Sigmoid colon (tissue), 7 donors: ENCODE data around the gene DLGAP4. TPM values are rescaled to one million over a fixed set of nuclear protein-coding genes. Genes with fewer than 3 reads are reported as not detected.

Source experiments
- DNase-seq: peaks from one replicate; pipeline ENCODE4 v3.0.0-alpha.2; 2019
- H3K27ac ChIP-seq, 4 donors: fragments of 200-600 bp; sonication (generic); one replicate each; pipeline ENCODE4 v1.5.1; 2016 to 2019; ENCODE audit warnings: mild to moderate bottlenecking in 1 of 4
- H3K27me3 ChIP-seq, 3 donors: fragments of 200-600 bp; sonication (generic); one replicate each; pipeline ENCODE4 v1.5.1; 2019; ENCODE audit warnings: mild to moderate bottlenecking in 1 of 3
- H3K36me3 ChIP-seq, 4 donors: fragments of 200-600 bp; sonication (generic); one replicate each; pipeline ENCODE4 v1.5.1; 2016 to 2019
- H3K4me1 ChIP-seq, 4 donors: fragments of 200-600 bp; sonication (generic); one replicate each; pipeline ENCODE4 v1.5.1; 2017 to 2019
- H3K4me3 ChIP-seq, 4 donors: fragments of 200-600 bp; sonication (generic); one replicate each; pipeline ENCODE4 v1.5.1; 2017 to 2019; ENCODE audit warnings: mild to moderate bottlenecking in 2 of 4, moderate library complexity in 1 of 4
- H3K9me3 ChIP-seq, 4 donors: fragments of 200-600 bp in 3 of 4; sonication (generic) in 3 of 4; one replicate each; pipeline versions ENCODE4 v1.5.1 to v1.6.1; 2013 to 2019
- CTCF ChIP-seq, 4 experiments: fragments of 450-650 bp in 3 of 4; fragments of 200-600 bp in 1 of 4; IDR thresholded peaks; one replicate each; pipeline ENCODE4 v1.5.1; 2016 to 2019; ENCODE audit warnings: antibody characterized with exemption in 4 of 4, mild to moderate bottlenecking in 3 of 4, moderate library complexity in 2 of 4
- EP300 ChIP-seq, 4 donors: sonication (generic); formaldehyde crosslinking; IDR thresholded peaks; one replicate each; pipeline ENCODE4 v1.6.1; 2017; ENCODE audit warnings: antibody characterized with exemption in 4 of 4
- POLR2A ChIP-seq, 2 donors: fragments of 450-650 bp; IDR thresholded peaks; one replicate each; pipeline ENCODE4 v1.6.1; 2016; ENCODE audit warnings: antibody characterized with exemption in 2 of 2, mild to moderate bottlenecking in 2 of 2, moderate library complexity in 2 of 2
- POLR2AphosphoS5 ChIP-seq, 4 donors: sonication (generic); formaldehyde crosslinking; IDR thresholded peaks; one replicate each; pipeline ENCODE4 v1.6.1; 2017; ENCODE audit warnings: antibody characterized with exemption in 4 of 4
- WGBS, 2 donors: extraction: QIAGEN DNeasy Blood & Tissue Kit; methylation state at CpG; one replicate each; pipeline ENCODE4 v1.1.7; 2013; 5-methylcytosine and 5-hydroxymethylcytosine counted together
- intact Hi-C: fragments of 100-400 bp; cut with DNase I; formaldehyde crosslinking; loops from one replicate; pipeline ENCODE4 v1.15.1; 2023
- polyA plus RNA-seq, 3 donors: library from polyadenylated mRNA; stranded (reverse); fragments of 200-250 nt; gene quantifications; one replicate each; pipeline ENCODE4 v1.2.3, GENCODE V29; 2013
- total RNA-seq, 4 donors: library from RNA; depleted of rRNA; stranded (reverse); fragments of >200 nt; gene quantifications; one replicate each; pipeline ENCODE4 v1.1.0, GENCODE V29; 2016
- donor health status: healthy with polysubstance abuse.
- donor health status: Bipolar disorder and iron deficiency.
- donor health status: healthy.

DLGAP4 gene
- total and polyA plus RNA-seq, 7 donors: 21.0 to 60.7 (median 36.9) TPM

GRCh38 chr20:36362261-36362660 lies 56.1 kb downstream of the DLGAP4 start:
- DNase-seq: no peak
- TF ChIP-seq EP300 (IDR thresholded peaks at IDR 0.05) (no peak), POLR2AphosphoS5 (IDR thresholded peaks at IDR 0.05) (no peak), CTCF (IDR thresholded peaks at IDR 0.05) (no peak), POLR2A (IDR thresholded peaks at IDR 0.05) (no peak)
- Histone ChIP-seq H3K4me3 (no peak overlapping the region), H3K9me3 (no peaks in the 10 kb centered on the region), H3K4me1 (no peaks in the 10 kb centered on the region), H3K27ac (no peak overlapping the region), H3K27me3 (peaks cover 0 to 26% (median 0%) of the 10 kb centered on the region in 3 donors), H3K36me3 (no peaks in the 10 kb centered on the region)
- intact Hi-C loops: no loop called here
- WGBS, 2 donors: 69 to 79% methylated on average over 3 of the region's 3 CpGs

- TF ChIP-seq POLR2AphosphoS5 (IDR thresholded peaks at IDR 0.05) (no peak), EP300 (IDR thresholded peaks at IDR 0.05) (no peak), POLR2A (IDR thresholded peaks at IDR 0.05) (no peak), CTCF (IDR thresholded peaks at IDR 0.05) (no peak)
- 70 to 74% methylated on average over 9 of the region's 9 CpGs for WGBS, 2 donors
- no peak overlapping the region for H3K27ac ChIP-seq
- H3K4me3 ChIP-seq: no peak overlapping the region
- H3K36me3 ChIP-seq: no peaks in the 10 kb centered on the region
- DNase-seq: no peak
- H3K4me1 ChIP-seq: no peaks in the 10 kb centered on the region
- peaks cover 0 to 26% (median 0%) of the 10 kb centered on the region in 3 donors for H3K27me3 ChIP-seq
- no peaks in the 10 kb centered on the region for H3K9me3 ChIP-seq
- intact Hi-C loops: no loop called here
Observed at GRCh38 chr20:36362978-36363713, 57.0 kb downstream of the DLGAP4 start.

GRCh38 chr20:36364506-36364905 lies 58.4 kb downstream of the DLGAP4 start:
- DNase-seq: no peak
- intact Hi-C loops: no loop called here
- Histone ChIP-seq H3K27me3 (peaks cover 0 to 26% (median 0%) of the 10 kb centered on the region in 3 donors), H3K4me1 (no peaks in the 10 kb centered on the region), H3K9me3 (no peaks in the 10 kb centered on the region), H3K36me3 (no peaks in the 10 kb centered on the region), H3K27ac (no peak overlapping the region), H3K4me3 (no peak overlapping the region)
- WGBS, 2 donors: 62 to 83% methylated on average over 4 of the region's 4 CpGs
- TF ChIP-seq POLR2A (IDR thresholded peaks at IDR 0.05) (no peak), EP300 (IDR thresholded peaks at IDR 0.05) (no peak), POLR2AphosphoS5 (IDR thresholded peaks at IDR 0.05) (no peak), CTCF (IDR thresholded peaks at IDR 0.05) (no peak)

DNA sequence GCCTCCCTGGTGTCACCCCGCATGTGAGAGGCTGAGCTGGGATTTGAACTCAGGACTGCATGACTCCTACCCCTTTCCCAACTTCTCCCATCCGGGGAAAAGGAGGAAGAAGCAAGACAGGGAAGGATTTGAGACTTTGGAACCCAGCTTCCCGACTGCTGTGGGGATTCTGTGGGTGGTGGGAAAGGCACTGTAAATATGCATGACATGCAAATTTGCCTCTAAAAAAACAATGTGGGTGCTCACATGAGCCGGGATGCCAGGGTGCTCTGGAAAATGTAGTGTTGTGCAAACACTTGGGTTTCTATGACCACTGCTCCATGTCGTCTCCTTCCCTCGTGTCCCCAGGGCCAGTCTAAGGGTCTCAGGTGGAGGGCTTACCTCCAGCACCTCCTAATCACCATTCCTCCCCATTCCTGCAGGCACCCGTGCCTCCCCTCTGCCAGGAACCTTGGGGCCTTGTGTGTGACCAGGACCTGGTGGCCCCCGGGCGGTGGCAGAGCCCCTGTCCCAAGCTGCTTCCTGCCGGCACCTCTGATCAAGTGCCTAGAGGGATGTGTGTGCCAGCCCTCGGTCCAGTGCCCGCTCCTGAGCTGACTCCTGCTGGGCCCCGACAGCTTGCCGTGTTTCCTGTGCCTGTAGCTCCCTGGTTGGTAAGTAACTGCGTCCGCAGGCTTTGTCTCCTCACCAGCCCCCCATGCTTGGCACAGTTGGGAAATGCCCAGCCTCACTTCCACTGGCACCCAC lies 60.7 kb downstream of the DLGAP4 start:
- Histone ChIP-seq H3K36me3 (no peaks in the 10 kb centered on the region), H3K27me3 (peaks cover 0 to 21% (median 0%) of the 10 kb centered on the region in 3 donors), H3K4me1 (no peaks in the 10 kb centered on the region), H3K4me3 (no peak overlapping the region), H3K9me3 (no peaks in the 10 kb centered on the region), H3K27ac (no peak overlapping the region)
- DNase-seq: no peak
- TF ChIP-seq POLR2AphosphoS5 (IDR thresholded peaks at IDR 0.05): no peak
- TF ChIP-seq EP300 (IDR thresholded peaks at IDR 0.05): no peak
- TF ChIP-seq POLR2A (IDR thresholded peaks at IDR 0.05): no peak
- TF ChIP-seq CTCF (IDR thresholded peaks at IDR 0.05): no peak
- WGBS, 2 donors: 77 to 82% methylated on average over 16 of the region's 16 CpGs
- intact Hi-C loops: no loop called here
